Upper lobe of left lung (tissue), 4 donors: ENCODE results near the gene DCAKD.

ENCODE experiments used
- CTCF ChIP-seq, 6 experiments: fragments of 450-650 bp in 4 of 6; fragments of 200-600 bp in 2 of 6; sonication (generic) in 2 of 6; IDR thresholded peaks; one replicate each; pipeline ENCODE4 v1.5.1; 2016 to 2019; ENCODE audit warnings: antibody characterized with exemption in 6 of 6
- EP300 ChIP-seq, 4 donors: sonication (generic); formaldehyde crosslinking; IDR thresholded peaks; one replicate each; pipeline ENCODE4 v1.5.1; 2017; ENCODE audit warnings: antibody characterized with exemption in 4 of 4, control low read depth in 2 of 4
- POLR2A ChIP-seq, 4 donors: fragments of 450-650 bp; IDR thresholded peaks; one replicate each; pipeline ENCODE4 v1.5.1; 2016 to 2017; ENCODE audit warnings: antibody characterized with exemption in 4 of 4, mild to moderate bottlenecking in 2 of 4
- POLR2AphosphoS5 ChIP-seq, 2 donors: sonication (generic); formaldehyde crosslinking; IDR thresholded peaks; one replicate each; pipeline ENCODE4 v1.5.1; 2017; ENCODE audit warnings: antibody characterized with exemption in 2 of 2

- TF ChIP-seq CTCF (IDR thresholded peaks at IDR 0.05) = no peak
- TF ChIP-seq POLR2AphosphoS5 (IDR thresholded peaks at IDR 0.05) = no peak
- no peak for TF ChIP-seq POLR2A (IDR thresholded peaks at IDR 0.05)
- TF ChIP-seq EP300 (IDR thresholded peaks at IDR 0.05) = no peak
Measured at GRCh38 chr17:45003877-45004276, 47.6 kb downstream of the DCAKD start.
